ENCODE measurements around the gene OXNAD1.

OXNAD1 gene

GRCh38 chr3:16319723-16320122, 54.7 kb downstream of the OXNAD1 start:
- H3K18ac ChIP-seq (ENCODE audit: low read depth in 1 of 2, low read length in 2 of 2): no peak overlapping the region
- no peak for DNase-seq
- no peak overlapping the region for H2BK120ac ChIP-seq (ENCODE audit: low read depth, low read length)
- no peak overlapping the region for H2BK5ac ChIP-seq (ENCODE audit: low read depth, low read length, poor library complexity, severe bottlenecking)
- no peak overlapping the region for H3K4ac ChIP-seq (ENCODE audit: low read depth in 1 of 2, low read length in 2 of 2)
- H3K23ac ChIP-seq (ENCODE audit: low read length in 2 of 2): no peak overlapping the region
- no peak overlapping the region for H2AFZ ChIP-seq (ENCODE audit: low read depth, low read length)
- H3K14ac ChIP-seq (ENCODE audit: low read length in 2 of 2): no peak overlapping the region
- no peaks in the 10 kb centered on the region for H3K9me3 ChIP-seq (ENCODE audit: control insufficient read depth, low read length)
- peaks cover 13% of the 10 kb centered on the region for H3K4me1 ChIP-seq (ENCODE audit: control insufficient read depth, insufficient read depth, low read depth, low read length)
- no peak overlapping the region for H4K91ac ChIP-seq (ENCODE audit: low read length)
- no peak overlapping the region for H2AK5ac ChIP-seq (ENCODE audit: low read length, severe bottlenecking)
- no peak overlapping the region for H3K4me2 ChIP-seq (ENCODE audit: low read length, poor library complexity, severe bottlenecking)
- H3K27me3 ChIP-seq (ENCODE audit: control insufficient read depth in 1 of 2, insufficient read depth in 1 of 2, low read length in 2 of 2): no peaks in the 10 kb centered on the region
- no peak overlapping the region for H3K9ac ChIP-seq (ENCODE audit: low read length)
- peaks cover 46% of the 10 kb centered on the region for H3K79me1 ChIP-seq (replicated peaks; ENCODE audit: low read length, poor library complexity, severe bottlenecking)
- H4K8ac ChIP-seq (ENCODE audit: low read length): no peak overlapping the region
- no peak overlapping the region for H3K4me3 ChIP-seq (ENCODE audit: insufficient read depth in 1 of 2, low read depth in 1 of 2, low read length in 2 of 2)
- H3K27ac ChIP-seq (ENCODE audit: low read length, poor library complexity, severe bottlenecking): no peak overlapping the region
- H2BK15ac ChIP-seq (ENCODE audit: low read depth, poor library complexity, severe bottlenecking): no peak overlapping the region
- H3K36me3 ChIP-seq (ENCODE audit: control insufficient read depth in 1 of 2, insufficient read depth in 2 of 2, low read depth in 1 of 2, low read length in 2 of 2): peaks cover 65 to 83% of the 10 kb centered on the region in 2 experiments
- H2BK12ac ChIP-seq (ENCODE audit: low read length in 2 of 2): peak overlapping the region in 1 of 2 experiments; percentile 10
- 99% methylated on average over 4 of the region's 4 CpGs for WGBS

GRCh38 chr3:16320711-16321110, 55.7 kb downstream of the OXNAD1 start:
- H3K14ac ChIP-seq (ENCODE audit: low read length in 2 of 2): no peak overlapping the region
- H3K18ac ChIP-seq (ENCODE audit: low read depth in 1 of 2, low read length in 2 of 2): no peak overlapping the region
- no peak overlapping the region for H3K27ac ChIP-seq (ENCODE audit: low read length, poor library complexity, severe bottlenecking)
- H2AK5ac ChIP-seq (ENCODE audit: low read length, severe bottlenecking): no peak overlapping the region
- H2AFZ ChIP-seq (ENCODE audit: low read depth, low read length): no peak overlapping the region
- no peak overlapping the region for H2BK5ac ChIP-seq (ENCODE audit: low read depth, low read length, poor library complexity, severe bottlenecking)
- H4K91ac ChIP-seq (ENCODE audit: low read length): no peak overlapping the region
- H3K4me3 ChIP-seq (ENCODE audit: insufficient read depth in 1 of 2, low read depth in 1 of 2, low read length in 2 of 2): no peak overlapping the region
- H2BK15ac ChIP-seq (ENCODE audit: low read depth, poor library complexity, severe bottlenecking): no peak overlapping the region
- no peaks in the 10 kb centered on the region for H3K9me3 ChIP-seq (ENCODE audit: control insufficient read depth, low read length)
- H3K4me2 ChIP-seq (ENCODE audit: low read length, poor library complexity, severe bottlenecking): no peak overlapping the region
- DNase-seq: no peak
- peaks cover 13% of the 10 kb centered on the region for H3K4me1 ChIP-seq (ENCODE audit: control insufficient read depth, insufficient read depth, low read depth, low read length)
- H3K27me3 ChIP-seq (ENCODE audit: control insufficient read depth in 1 of 2, insufficient read depth in 1 of 2, low read length in 2 of 2): no peaks in the 10 kb centered on the region
- peaks cover 53% of the 10 kb centered on the region for H3K79me1 ChIP-seq (replicated peaks; ENCODE audit: low read length, poor library complexity, severe bottlenecking)
- 98% methylated on average over 3 of the region's 3 CpGs for WGBS
- H3K9ac ChIP-seq (ENCODE audit: low read length): no peak overlapping the region
- H3K4ac ChIP-seq (ENCODE audit: low read depth in 1 of 2, low read length in 2 of 2): no peak overlapping the region
- no peak overlapping the region for H4K8ac ChIP-seq (ENCODE audit: low read length)
- H3K36me3 ChIP-seq (ENCODE audit: control insufficient read depth in 1 of 2, insufficient read depth in 2 of 2, low read depth in 1 of 2, low read length in 2 of 2): peaks cover 68 to 85% of the 10 kb centered on the region in 2 experiments
- no peak overlapping the region for H3K23ac ChIP-seq (ENCODE audit: low read length in 2 of 2)
- no peak overlapping the region for H2BK12ac ChIP-seq (ENCODE audit: low read length in 2 of 2)
- no peak overlapping the region for H2BK120ac ChIP-seq (ENCODE audit: low read depth, low read length)

- H4K8ac ChIP-seq (ENCODE audit: low read length): no peak overlapping the region
- no peak for DNase-seq
- H3K9ac ChIP-seq (ENCODE audit: low read length): no peak overlapping the region
- H3K36me3 ChIP-seq (ENCODE audit: control insufficient read depth in 1 of 2, insufficient read depth in 2 of 2, low read depth in 1 of 2, low read length in 2 of 2): peaks cover 65 to 79% of the 10 kb centered on the region in 2 experiments
- H4K91ac ChIP-seq (ENCODE audit: low read length): no peak overlapping the region
- no peak overlapping the region for H3K14ac ChIP-seq (ENCODE audit: low read length in 2 of 2)
- H3K9me3 ChIP-seq (ENCODE audit: control insufficient read depth, low read length): no peaks in the 10 kb centered on the region
- peaks cover 49% of the 10 kb centered on the region for H3K79me1 ChIP-seq (replicated peaks; ENCODE audit: low read length, poor library complexity, severe bottlenecking)
- H2BK5ac ChIP-seq (ENCODE audit: low read depth, low read length, poor library complexity, severe bottlenecking): no peak overlapping the region
- peaks cover 13% of the 10 kb centered on the region for H3K4me1 ChIP-seq (ENCODE audit: control insufficient read depth, insufficient read depth, low read depth, low read length)
- no peak overlapping the region for H3K4me2 ChIP-seq (ENCODE audit: low read length, poor library complexity, severe bottlenecking)
- no peak overlapping the region for H2AK5ac ChIP-seq (ENCODE audit: low read length, severe bottlenecking)
- no peak overlapping the region for H3K4me3 ChIP-seq (ENCODE audit: insufficient read depth in 1 of 2, low read depth in 1 of 2, low read length in 2 of 2)
- no peak overlapping the region for H2BK120ac ChIP-seq (ENCODE audit: low read depth, low read length)
- no peak overlapping the region for H3K18ac ChIP-seq (ENCODE audit: low read depth in 1 of 2, low read length in 2 of 2)
- 96% methylated on average over 5 of the region's 5 CpGs for WGBS
- H3K4ac ChIP-seq (ENCODE audit: low read depth in 1 of 2, low read length in 2 of 2): no peak overlapping the region
- no peak overlapping the region for H2BK15ac ChIP-seq (ENCODE audit: low read depth, poor library complexity, severe bottlenecking)
- no peak overlapping the region for H2AFZ ChIP-seq (ENCODE audit: low read depth, low read length)
- H3K27me3 ChIP-seq (ENCODE audit: control insufficient read depth in 1 of 2, insufficient read depth in 1 of 2, low read length in 2 of 2): no peaks in the 10 kb centered on the region
- no peak overlapping the region for H3K23ac ChIP-seq (ENCODE audit: low read length in 2 of 2)
- H2BK12ac ChIP-seq (ENCODE audit: low read length in 2 of 2): peak overlapping the region in 1 of 2 experiments; percentile 9
- no peak overlapping the region for H3K27ac ChIP-seq (ENCODE audit: low read length, poor library complexity, severe bottlenecking)
Observed at GRCh38 chr3:16322189-16322588, 57.2 kb downstream of the OXNAD1 start.

GRCh38 chr3:16323737-16324136, 58.7 kb downstream of the OXNAD1 start:
- WGBS: 90% methylated on average over 2 of the region's 4 CpGs
- H3K4ac ChIP-seq (ENCODE audit: low read depth in 1 of 2, low read length in 2 of 2): peak overlapping the region in 1 of 2 experiments; percentile 6
- H3K18ac ChIP-seq (ENCODE audit: low read depth in 1 of 2, low read length in 2 of 2): no peak overlapping the region
- H3K23ac ChIP-seq (ENCODE audit: low read length in 2 of 2): no peak overlapping the region
- peaks cover 50% of the 10 kb centered on the region for H3K79me1 ChIP-seq (replicated peaks; ENCODE audit: low read length, poor library complexity, severe bottlenecking)
- H3K9me3 ChIP-seq (ENCODE audit: control insufficient read depth, low read length): no peaks in the 10 kb centered on the region
- H2AK5ac ChIP-seq (ENCODE audit: low read length, severe bottlenecking): no peak overlapping the region
- H3K4me2 ChIP-seq (ENCODE audit: low read length, poor library complexity, severe bottlenecking): no peak overlapping the region
- peaks cover 64 to 75% of the 10 kb centered on the region in 2 experiments for H3K36me3 ChIP-seq (ENCODE audit: control insufficient read depth in 1 of 2, insufficient read depth in 2 of 2, low read depth in 1 of 2, low read length in 2 of 2)
- no peak overlapping the region for H2BK120ac ChIP-seq (ENCODE audit: low read depth, low read length)
- no peak overlapping the region for H3K14ac ChIP-seq (ENCODE audit: low read length in 2 of 2)
- H4K8ac ChIP-seq (ENCODE audit: low read length): peak overlapping the region; percentile 19
- no peak overlapping the region for H3K27ac ChIP-seq (ENCODE audit: low read length, poor library complexity, severe bottlenecking)
- no peak for DNase-seq
- H3K4me1 ChIP-seq (ENCODE audit: control insufficient read depth, insufficient read depth, low read depth, low read length): peaks cover 7% of the 10 kb centered on the region
- no peak overlapping the region for H3K9ac ChIP-seq (ENCODE audit: low read length)
- peak overlapping the region; percentile 43 for H4K91ac ChIP-seq (ENCODE audit: low read length)
- H3K4me3 ChIP-seq (ENCODE audit: insufficient read depth in 1 of 2, low read depth in 1 of 2, low read length in 2 of 2): no peak overlapping the region
- H2AFZ ChIP-seq (ENCODE audit: low read depth, low read length): no peak overlapping the region
- H2BK15ac ChIP-seq (ENCODE audit: low read depth, poor library complexity, severe bottlenecking): no peak overlapping the region
- H2BK5ac ChIP-seq (ENCODE audit: low read depth, low read length, poor library complexity, severe bottlenecking): no peak overlapping the region
- H3K27me3 ChIP-seq (ENCODE audit: control insufficient read depth in 1 of 2, insufficient read depth in 1 of 2, low read length in 2 of 2): no peaks in the 10 kb centered on the region
- no peak overlapping the region for H2BK12ac ChIP-seq (ENCODE audit: low read length in 2 of 2)

Measured in mesenchymal stem cell (in vitro differentiated cells and primary cell).